ENCODE data around the gene DUOX1.

GRCh38 chr15:45099549-45100165 is 30.1 kb upstream of the DUOX1 start:
- no peak for TF ChIP-seq POLR2A (IDR thresholded peaks at IDR 0.05)
- no peak for TF ChIP-seq CTCF (IDR thresholded peaks at IDR 0.05)
- TF ChIP-seq EP300 (IDR thresholded peaks at IDR 0.05), result no peak

All from tibial nerve (tissue), 4 donors.